ENCODE results near the gene FIGN.

Gene FIGN, protein sequence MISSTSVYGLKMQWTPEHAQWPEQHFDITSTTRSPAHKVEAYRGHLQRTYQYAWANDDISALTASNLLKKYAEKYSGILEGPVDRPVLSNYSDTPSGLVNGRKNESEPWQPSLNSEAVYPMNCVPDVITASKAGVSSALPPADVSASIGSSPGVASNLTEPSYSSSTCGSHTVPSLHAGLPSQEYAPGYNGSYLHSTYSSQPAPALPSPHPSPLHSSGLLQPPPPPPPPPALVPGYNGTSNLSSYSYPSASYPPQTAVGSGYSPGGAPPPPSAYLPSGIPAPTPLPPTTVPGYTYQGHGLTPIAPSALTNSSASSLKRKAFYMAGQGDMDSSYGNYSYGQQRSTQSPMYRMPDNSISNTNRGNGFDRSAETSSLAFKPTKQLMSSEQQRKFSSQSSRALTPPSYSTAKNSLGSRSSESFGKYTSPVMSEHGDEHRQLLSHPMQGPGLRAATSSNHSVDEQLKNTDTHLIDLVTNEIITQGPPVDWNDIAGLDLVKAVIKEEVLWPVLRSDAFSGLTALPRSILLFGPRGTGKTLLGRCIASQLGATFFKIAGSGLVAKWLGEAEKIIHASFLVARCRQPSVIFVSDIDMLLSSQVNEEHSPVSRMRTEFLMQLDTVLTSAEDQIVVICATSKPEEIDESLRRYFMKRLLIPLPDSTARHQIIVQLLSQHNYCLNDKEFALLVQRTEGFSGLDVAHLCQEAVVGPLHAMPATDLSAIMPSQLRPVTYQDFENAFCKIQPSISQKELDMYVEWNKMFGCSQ

DNA sequence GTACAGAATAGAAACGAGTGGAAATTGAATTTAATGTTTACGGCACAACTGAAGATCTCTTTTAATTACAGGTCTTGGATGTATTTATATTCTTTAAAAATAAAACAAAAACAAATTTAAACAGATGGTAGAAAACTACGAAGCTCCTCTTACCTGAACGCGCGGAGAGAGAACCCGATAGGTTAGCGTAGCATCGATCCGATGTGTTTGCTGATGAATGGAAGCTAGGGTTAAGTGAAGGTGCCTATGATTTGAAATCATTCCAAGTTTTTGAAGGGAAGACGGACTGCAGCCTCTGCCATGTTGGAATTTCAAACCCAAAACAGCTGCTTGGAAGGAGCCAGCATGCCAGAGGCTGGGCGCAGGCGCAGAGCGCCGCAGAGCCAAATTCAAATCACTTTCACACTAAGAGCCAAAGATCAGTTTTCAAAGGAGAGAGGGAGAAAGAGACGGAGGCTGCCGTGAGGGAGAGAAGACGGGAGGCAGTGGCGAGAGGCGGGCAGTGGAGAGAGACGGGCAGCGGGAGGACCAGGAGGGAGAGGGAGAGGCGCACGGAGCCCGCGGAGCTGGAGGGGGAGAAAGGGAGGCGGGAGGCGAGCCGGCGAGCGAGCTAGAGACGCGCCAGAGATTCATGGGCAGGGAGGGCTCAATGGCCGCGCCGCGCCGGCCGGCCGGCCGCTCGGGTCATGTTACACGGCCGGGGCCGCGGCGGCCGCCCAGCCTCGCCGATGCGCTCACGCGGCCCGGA lies at the start of gene FIGN:
FIGN (minus strand) TSS at position 324 of the 748 bp plus-strand sequence. CDS start 1,081 bp downstream, outside the sequence.
- no peak for DNase-seq (ENCODE audit: low read depth in 2 of 2)

DNA sequence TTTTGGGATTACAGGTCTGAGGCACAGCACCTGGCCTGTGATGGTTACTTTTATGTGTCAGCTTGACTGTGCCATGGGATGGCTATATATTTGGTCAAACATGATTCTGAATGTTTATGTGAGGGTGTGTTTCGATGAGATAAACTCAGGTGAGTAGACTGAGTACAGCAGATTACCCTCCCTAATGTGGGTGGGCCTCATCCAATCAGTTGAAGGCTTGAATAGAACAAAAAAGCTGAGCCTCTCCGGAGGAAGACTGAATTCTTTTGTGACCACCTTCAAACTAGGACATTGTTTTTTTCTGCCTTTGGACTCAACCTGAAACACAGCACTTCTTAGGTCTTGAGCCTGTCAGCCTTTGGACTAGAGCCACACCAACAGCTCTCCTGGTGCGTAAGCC lies 49.4 kb upstream of the FIGN start:
- DNase-seq (ENCODE audit: low read depth in 2 of 2) = no peak

DNA sequence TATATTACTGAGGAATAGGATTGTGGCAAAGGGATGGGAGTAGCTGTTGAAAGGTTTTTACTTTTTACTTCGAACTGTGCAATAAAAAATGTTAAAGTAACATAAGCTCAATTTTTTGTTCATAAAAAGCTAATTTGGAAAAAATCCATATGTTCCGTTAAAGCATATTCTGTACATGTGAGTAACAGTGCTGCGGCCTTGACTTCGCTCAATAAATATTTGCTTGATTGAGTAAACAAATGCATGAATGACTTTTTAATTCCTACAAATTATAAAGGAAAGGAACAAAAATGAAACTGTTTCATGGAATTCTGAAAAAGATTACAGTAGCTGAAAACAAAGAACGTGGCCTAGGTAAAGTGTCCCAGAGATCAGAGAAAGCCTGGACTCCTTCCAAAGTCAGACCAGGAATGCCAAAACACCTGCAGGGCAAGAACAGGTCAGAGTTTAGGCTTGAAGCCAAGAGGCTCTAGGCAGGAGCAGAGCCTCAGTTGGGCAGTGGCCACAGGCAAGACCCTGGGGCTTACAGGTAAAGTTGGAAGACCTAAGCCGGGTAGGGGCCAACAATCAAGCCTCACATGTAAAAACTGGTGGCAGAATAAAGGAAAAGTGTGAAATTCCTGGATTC lies 44.3 kb upstream of the FIGN start:
- no peak for DNase-seq (ENCODE audit: low read depth in 2 of 2)

DNA sequence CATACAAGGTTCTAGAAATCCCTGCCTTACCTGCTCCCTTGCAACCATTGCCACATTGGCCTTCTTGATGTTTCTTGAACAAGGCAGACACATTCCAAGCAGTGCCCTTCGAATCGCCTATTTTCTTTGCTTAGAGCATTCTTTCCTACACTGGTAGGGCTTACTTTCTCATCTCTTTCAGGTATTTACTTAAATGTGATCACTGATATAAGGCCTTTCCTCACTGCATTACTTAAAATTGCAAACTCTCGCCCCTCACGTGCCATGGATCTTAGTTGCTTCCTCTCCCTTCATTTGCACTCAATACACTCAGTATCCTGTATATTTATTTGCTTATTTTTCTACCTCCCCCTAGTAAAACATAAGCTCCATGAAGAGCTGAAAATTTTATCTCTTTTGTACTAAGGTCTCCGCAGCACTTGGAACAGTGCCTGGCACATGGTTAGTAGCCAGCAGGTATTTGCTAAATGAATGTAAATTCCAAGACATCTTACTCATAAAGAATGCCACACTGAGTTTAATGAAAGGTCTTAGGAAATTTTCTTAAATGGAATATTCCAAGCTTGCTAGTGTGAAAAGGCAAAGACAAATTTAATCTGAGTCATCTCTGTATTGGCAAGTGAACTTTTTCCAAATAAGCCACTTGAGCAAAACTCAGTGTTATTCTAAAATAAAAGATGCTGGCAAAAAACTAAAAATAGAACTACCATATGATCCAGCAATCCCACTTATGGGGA lies 42.4 kb upstream of the FIGN start:
- DNase-seq (ENCODE audit: low read depth in 2 of 2) = no peak

DNA sequence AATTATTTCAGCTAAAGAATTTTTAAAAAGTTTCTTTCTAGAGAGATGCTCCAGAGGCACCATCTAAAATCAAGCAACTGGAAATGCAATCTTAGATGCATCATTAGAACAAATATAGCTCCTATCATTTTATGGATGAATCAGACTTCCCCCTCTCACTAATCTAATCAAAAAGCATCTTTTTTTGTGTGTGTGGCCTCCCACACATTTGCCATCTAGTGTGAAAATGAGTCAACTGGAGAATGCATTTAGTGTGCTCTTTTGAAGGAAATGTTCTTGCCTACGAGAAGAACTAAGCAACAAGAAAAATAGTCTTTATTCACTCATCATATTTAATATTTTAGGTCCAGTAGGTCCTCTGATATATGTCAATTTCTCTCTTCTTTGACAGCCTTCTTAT lies 39.5 kb upstream of the FIGN start:
- DNase-seq (ENCODE audit: low read depth in 2 of 2) = no peak

DNA sequence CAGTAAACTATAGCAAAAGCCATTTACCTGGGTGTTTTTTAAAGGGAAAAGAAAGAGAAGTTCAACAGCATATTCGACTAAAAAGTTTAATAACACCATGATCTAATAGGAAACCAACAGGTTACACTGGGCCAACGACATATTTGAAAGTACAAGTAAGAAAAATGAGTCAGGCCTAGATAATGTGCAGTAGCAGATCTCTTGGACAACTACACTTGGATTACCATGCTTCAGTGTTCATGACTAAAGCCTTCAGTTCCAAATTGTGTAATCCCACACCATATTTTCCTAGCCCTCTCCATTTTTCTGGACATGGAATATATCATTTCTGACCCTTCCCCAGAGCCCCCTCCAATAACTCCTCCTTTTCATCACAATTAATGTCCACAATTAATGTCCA lies 39.1 kb upstream of the FIGN start:
- DNase-seq (ENCODE audit: low read depth in 2 of 2) = no peak

DNA sequence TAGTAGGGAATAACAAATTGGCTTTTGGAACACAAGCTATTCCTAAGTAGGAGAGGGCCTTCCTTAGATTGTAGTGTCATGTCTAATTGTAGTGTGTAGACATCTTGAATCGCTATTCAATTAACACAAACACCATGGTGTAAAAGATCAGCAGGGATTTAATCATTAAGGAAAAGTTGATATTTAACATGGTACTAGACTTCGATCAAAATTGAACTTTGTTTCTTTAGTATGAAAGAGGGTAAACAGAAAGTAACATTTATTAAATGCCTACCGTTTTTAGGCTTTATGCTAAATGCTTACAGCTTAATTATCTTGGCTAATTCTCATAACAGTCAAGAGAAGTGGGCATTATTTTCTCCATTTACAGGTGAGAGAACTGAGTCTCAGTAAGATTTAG lies 37.5 kb upstream of the FIGN start:
- DNase-seq (ENCODE audit: low read depth in 2 of 2) = no peak

DNA sequence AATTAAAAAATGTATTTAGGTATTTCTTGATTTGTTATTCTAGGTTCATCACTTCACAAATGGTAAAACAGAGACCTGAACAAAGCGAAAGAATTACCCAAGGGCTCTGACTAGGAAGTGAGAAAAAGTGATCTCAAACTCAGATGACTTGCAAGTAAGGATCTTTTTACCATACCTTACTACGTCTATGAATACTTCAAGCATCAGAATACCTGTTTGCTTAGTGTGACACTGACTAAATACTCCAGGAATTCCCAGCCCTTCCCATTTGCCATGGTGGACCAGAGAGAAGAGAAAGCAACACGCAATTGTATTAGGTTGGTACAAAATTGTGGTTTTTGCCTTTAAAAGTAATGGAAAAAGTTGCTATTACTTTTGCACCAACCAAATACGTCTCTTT lies 35.8 kb upstream of the FIGN start:
- DNase-seq (ENCODE audit: low read depth in 2 of 2) = no peak

DNA sequence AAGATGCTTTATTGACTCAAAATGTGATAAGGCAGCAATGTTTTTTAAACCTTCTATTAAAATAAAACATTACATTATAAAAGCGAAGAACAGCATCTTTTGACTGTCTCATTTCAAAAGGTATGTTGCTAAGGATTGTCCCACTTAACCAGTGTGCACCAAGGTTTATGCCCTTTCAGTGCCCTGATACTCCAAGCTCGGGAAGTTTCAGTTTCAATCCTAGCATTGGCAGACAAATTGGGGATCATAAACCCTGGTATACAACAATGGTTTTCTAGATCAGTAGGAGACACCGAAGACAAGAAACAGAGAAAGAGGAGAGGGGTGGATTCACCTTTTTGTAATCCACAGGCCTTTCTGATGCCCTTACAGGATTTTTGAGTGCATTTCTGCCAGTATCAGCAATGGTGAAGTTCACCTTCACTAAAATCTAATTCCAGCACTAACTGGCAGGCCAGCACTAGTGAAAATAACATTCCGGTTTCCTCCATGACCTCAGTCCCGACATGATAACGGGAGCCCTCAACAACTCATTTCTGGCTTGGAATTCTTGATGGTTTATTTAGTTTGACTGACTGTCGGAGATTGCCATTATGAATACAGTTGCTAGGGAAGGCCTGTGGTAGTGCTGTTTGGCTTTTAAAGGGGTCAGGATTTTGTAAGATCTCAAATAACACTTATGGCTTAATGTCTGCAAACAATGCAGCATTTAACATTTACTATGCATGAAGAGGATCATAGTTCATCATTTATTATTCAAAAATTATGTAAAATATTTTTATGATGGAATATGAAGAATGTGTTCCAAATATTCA lies 33.3 kb upstream of the FIGN start:
- DNase-seq (ENCODE audit: low read depth in 2 of 2) = no peak

DNA sequence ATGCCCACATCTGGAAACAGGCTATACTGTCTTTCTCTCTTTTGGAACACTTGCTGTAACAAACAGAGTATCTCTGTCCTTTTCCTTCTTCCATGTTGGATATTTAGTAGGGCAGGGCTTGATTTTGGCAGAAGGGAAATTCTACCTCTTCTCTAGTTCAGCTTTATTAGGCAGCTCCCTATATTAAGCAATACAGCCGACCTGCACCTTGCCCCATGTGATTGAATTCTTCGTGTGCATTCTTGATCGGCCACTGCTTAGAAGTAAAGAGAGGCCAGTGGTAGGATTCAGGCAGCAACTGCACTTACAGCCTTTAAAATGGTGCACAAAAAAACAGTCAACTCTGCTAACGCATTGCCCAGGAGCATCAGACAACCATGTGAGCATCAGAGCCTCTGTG lies 31.3 kb upstream of the FIGN start:
- no peak for DNase-seq (ENCODE audit: low read depth in 2 of 2)

DNA sequence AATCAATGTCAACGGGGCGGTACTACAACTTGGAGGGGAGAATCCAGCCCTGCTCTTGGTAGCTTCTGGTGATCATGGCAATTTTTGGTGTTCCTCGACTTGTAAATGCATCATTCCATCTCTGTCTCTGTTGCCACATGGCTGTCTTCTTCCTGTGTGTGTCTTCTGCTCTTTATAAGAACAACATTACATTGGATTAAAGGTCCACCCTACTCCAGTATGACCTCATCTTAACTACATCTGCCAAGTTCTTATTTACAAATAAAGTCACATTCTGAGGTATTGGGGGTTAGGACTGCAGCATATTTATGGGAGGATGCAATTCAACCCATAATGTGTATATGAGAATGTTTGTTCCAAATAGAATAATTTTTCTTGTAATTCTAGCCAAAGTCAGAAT lies 28.8 kb upstream of the FIGN start:
- DNase-seq (ENCODE audit: low read depth in 2 of 2) = no peak

DNA sequence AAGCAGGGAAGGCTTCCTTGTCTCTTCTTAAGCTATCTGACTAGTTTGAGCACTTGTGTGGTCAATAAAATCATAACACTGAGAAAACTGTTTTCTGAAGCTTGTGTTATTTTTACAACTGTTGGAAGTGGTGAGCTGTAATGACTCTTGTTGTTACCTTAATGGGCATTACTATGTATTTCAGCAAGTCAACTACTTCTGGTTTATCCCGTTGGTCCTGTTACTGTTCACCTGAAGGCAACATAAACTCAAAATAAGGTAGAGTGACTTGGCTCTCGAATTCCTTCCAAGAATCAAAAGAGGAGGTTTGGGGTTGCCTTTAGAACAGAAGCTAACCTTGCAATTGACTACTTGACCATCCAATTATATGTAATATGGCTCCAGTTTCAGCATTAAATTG lies 23.2 kb upstream of the FIGN start:
- no peak for DNase-seq (ENCODE audit: low read depth in 2 of 2)

DNA sequence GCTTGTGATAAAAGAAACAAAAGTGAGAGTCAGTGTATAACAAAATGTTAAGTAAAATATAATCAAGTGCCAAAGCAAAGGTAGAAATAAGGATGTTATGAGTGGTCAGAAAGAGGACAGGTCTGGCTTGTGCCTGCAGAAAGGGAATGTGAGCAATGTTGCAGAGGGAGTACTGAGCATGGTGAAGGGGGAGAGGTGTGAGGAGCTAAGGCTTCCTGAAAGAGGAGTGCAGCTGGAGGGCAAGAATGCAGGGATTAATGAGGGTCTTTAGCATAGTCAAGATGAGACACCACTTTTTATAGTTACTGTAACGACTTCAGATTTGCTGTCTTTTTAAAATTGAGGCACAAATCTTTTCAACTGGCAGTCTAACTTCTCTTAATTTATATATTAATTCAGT lies 22.0 kb upstream of the FIGN start:
- DNase-seq (ENCODE audit: low read depth in 2 of 2) = no peak

DNA sequence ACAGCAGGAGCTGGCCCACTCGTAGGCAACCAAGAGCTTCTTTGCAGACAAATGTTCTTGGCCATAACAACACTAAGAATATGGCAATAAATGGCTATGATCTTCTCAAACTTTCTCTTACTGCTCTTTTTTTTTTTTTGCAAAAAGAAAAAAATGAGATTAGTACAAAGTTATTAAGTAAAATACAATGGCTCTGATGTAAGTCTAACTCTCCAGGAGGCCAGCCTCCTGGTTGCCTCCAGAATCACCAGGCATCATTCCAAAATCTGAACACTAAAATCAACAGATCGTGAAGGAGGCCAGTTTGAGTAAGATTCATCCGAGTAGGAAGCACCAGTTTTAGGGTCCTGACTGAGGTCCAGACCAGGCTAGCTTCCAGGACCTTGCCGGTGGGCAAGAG lies 20.8 kb upstream of the FIGN start:
- no peak for DNase-seq (ENCODE audit: low read depth in 2 of 2)

DNA sequence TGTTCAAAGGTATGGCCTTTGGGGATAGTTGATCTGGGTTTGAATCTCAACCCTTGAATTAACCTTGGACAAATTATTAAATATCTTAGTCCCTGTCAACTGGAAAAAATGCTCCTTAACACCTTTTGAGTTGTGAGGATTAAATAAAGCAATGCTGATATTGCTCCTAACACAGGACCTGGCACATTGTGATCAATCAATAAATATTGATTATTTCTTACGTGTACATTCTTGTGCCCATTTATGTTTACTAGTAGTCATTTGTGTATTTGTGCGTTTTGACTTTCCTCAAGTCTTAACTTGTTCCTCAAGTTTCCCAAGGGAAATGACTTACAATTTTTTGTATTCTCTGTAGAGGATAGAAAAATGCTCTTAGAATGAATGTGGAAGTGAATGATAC lies 19.6 kb upstream of the FIGN start:
- DNase-seq (ENCODE audit: low read depth in 2 of 2) = no peak

DNA sequence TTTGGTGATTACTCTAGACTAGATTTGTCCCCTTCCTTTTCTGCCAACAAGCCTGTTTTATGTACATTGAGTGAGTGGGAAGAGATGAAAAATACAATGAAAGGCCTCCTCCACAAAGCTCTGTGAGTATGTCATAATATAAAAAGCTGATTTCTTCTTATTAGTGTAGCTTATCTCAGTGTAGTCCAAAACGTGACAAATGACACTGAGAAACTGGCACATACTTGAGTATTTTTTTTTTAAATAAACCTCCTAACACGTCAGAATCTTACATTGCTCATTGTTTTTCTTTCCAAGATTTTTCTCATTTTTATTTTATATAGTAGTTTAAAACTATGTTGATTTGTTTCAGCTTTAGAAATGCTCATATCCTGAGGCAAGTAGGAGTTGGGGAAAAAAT lies 17.9 kb upstream of the FIGN start:
- no peak for DNase-seq (ENCODE audit: low read depth in 2 of 2)

DNA sequence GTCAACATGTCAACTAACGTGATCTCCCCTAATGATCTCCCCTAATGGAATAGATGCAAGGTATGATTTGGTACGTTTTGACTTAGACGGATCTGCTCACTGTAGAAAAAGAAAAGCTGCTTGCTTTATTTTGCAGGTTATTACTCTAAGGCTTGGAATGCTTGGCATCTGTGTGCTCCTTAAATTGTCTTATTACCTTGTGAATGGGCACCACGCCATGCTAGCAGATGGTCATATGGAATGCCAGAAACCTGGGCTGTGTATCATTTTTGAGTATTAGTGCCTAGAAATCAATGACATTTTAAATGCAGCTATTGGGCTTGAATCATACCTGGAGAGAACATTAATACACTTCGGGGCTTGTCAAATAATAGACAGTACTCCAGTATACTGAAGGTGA lies 16.5 kb upstream of the FIGN start:
- DNase-seq (ENCODE audit: low read depth in 2 of 2) = no peak

DNA sequence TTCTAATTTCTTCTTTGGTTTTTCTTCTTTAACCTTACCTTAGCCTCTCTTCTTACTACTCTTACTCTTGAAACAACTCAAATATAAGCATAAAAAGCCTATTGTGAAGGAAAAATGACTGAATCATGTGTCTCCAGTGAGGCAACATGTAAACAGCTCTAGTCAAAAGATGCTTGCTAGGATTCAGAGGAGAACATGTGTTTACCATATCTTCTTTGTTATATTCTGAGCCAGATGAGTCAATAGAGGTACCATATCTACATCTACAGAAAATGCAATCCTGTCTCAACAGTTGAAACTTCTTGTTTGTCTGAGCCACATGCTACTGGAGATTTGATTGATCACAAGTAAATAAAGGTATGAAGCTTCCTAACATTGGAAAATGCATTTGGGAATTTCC lies 15.9 kb upstream of the FIGN start:
- DNase-seq (ENCODE audit: low read depth in 2 of 2) = no peak

DNA sequence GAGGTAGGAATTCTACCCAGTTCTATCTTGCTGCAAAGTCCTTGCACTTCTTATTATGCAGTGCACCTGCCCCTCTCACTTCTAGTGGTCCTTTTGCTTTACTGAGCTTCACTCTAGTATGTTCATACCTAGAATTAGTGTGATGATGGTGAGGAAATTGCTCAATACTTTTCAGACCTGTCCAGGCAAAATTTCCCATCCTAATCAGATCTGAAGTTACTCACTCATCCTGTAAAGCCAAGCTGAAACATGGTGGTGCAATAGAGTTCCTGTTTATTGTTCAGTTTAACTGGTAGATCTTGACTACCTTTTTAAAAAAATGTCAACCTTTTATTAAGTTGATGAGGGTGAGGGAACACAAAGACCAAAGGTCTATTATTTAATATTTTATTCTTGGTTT lies 12.6 kb upstream of the FIGN start:
- DNase-seq (ENCODE audit: low read depth in 2 of 2) = no peak

DNA sequence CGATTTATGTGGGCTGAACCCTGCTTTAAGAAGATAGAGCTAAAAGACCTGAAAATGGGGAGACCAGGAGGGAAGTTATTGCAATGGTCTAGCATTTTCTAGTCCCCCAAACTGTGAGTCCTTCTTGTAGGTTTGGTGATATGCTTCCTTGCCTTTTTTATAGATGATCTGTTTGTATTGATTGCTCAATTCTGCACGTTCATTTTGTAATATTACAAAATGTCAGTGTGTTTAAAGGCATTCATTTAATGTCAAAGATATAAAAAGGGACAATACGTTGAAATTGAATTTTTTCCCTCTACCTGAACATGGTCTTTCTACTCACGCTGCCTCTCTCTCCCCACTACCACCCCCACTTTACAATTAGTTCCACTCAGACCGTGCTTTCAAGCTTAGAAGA lies 5.6 kb upstream of the FIGN start:
- DNase-seq (ENCODE audit: low read depth in 2 of 2) = no peak

DNA sequence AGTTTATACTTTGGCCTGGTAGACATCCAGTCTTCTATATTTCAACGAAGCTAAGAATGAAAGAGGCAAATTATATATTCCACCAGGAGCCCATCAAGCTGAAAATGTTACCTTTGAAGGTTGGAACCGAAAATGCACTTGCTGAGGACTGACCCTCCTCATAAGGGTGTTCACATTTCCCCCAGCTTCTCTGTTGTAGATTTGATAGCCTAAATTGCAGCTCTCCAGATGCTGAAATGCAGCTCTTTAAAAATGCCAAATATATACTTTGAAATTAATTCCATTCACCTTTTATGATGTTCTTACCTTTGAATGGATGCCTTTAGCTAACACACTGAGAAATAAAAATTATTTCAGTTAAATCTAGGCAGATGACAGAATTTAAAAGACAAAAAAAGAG lies 1.8 kb upstream of the FIGN start:
- DNase-seq (ENCODE audit: low read depth in 2 of 2) = no peak
